Heart right ventricle (tissue), 16 donors: ENCODE data around the gene KCTD14. TPM values are rescaled to one million over a fixed set of nuclear protein-coding genes. Genes with fewer than 3 reads are reported as not detected.
"Not testable (repeated sequence)": the region's sequence is repeated elsewhere in the genome, so short reads cannot be mapped to it uniquely, and the experiment has no call there.

ENCODE experiments used
- ATAC-seq, 8 donors: fragments of 200-7000 bp; cut with Tn5 transposase; one replicate each; pipeline ENCODE4 v1.9.1; 2020; ENCODE audit warnings: mild to moderate bottlenecking in 8 of 8, moderate library complexity in 8 of 8, moderate number of reproducible peaks in 1 of 8
- DNase-seq, 2 donors: peaks; one replicate each; pipeline ENCODE4 v3.0.0-alpha.2; 2020
- H3K27ac ChIP-seq, 10 donors: fragments of 200-600 bp; sonication (generic) in 2 of 10; one replicate each; pipeline versions ENCODE4 v1.5.0 to v1.8.0; 2020 to 2022; ENCODE audit warnings: mild to moderate bottlenecking in 3 of 10
- H3K27me3 ChIP-seq, 7 donors: fragments of 200-600 bp; one replicate each; pipeline ENCODE4 v1.8.0; 2021 to 2022; ENCODE audit warnings: mild to moderate bottlenecking in 2 of 7
- H3K36me3 ChIP-seq, 9 donors: fragments of 200-600 bp; sonication (generic) in 1 of 9; one replicate each; pipeline versions ENCODE4 v1.5.0 to v1.8.0; 2020 to 2022; ENCODE audit warnings: mild to moderate bottlenecking in 2 of 9
- H3K4me1 ChIP-seq, 9 donors: fragments of 200-600 bp; sonication (generic) in 1 of 9; one replicate each; pipeline versions ENCODE4 v1.5.0 to v1.8.0; 2020 to 2022; ENCODE audit warnings: mild to moderate bottlenecking in 4 of 9
- H3K4me3 ChIP-seq, 10 donors: fragments of 200-600 bp; sonication (generic) in 2 of 10; one replicate each; pipeline versions ENCODE4 v1.5.0 to v1.8.0; 2020 to 2022; ENCODE audit warnings: mild to moderate bottlenecking in 7 of 10, moderate library complexity in 2 of 10
- H3K9me3 ChIP-seq, 11 donors: fragments of 200-600 bp in 10 of 11; sonication (generic) in 2 of 11; one replicate each; pipeline versions ENCODE4 v1.5.0 to v1.8.0; 2013 to 2022; ENCODE audit warnings: mild to moderate bottlenecking in 2 of 11, control low read depth in 1 of 11, moderate library complexity in 1 of 11
- CTCF ChIP-seq, 9 donors: fragments of 200-600 bp; sonication (generic) in 2 of 9; IDR thresholded peaks; one replicate each; pipeline versions ENCODE4 v1.5.0 to v1.8.0; 2021 to 2022; ENCODE audit warnings: antibody characterized with exemption in 9 of 9, mild to moderate bottlenecking in 5 of 9, moderate library complexity in 1 of 9
- WGBS, 2 donors: extraction: QIAGEN DNeasy Blood & Tissue Kit; methylation state at CpG; one replicate each; pipeline ENCODE4 v1.1.7; 2013; ENCODE audit warnings: inconsistent platforms in 1 of 2; 5-methylcytosine and 5-hydroxymethylcytosine counted together
- intact Hi-C, 10 donors: fragments of 100-400 bp; cut with DNase I; formaldehyde crosslinking; loops; one replicate each; pipeline versions ENCODE4 v1.11.1 to v1.14.2; 2022
- polyA plus RNA-seq, 2 donors: library from polyadenylated mRNA; stranded (reverse); fragments of 200-250 nt; gene quantifications; one replicate each; pipeline ENCODE4 v1.2.3, GENCODE V29; 2013
- total RNA-seq, 10 donors: library from RNA; stranded (reverse); fragmentation: NEBNext Ultra II Directional in 3 of 10; extraction: Animal tissue kit (Norgen Biotek cat#: 25700) in 3 of 10; gene quantifications; one replicate each; pipeline versions ENCODE4 v1.2.1 to v1.2.4, GENCODE V29; 2021 to 2023
- donor health status: Arrhythmogenic right ventricular cardiomyopathy.
- donor health status: ischemic (EF 13 %, LVEDD 7.1; RV severe dilation, severe dysfunction).
- donor health status: healthy with polysubstance abuse.
- donor health status: DM: no; HTN: yes; CAD: no.
- donor health status: DM: no; HTN: no; CAD: no.
- donor health status: ischemic (EF 25% LVEDD 6.9; RV normal size, moderate dysfunction).
- donor health status: ischemic (EF 25% LVEDD 5.7; RV mildly dilated, moderate dysfunction).
- donor health status: healthy.
- donor health status: DM: yes; HTN: yes; CAD: no.
- donor health status: Ischemic cardiomyopathy.
- donor health status: ischemic (EF 35%, LVEDD 5.7; RV mildly dilated, moderate dysfunction).
- donor health status: nonischemic (EF 11% LVEDD 7.7; RV severe dilation, severe dysfunction).
- donor health status: DM: yes; HTN: yes; CAD: no.
- donor health status: PGD.
- donor health status: ischemic (EF 29% LVEDD 5.4; RV normal size, mild dysfunction).
- donor health status: nonischemic (EF 23%, LVEDD 6.1; RV moderate dilation, normal function).

The KCTD14 gene
- total and polyA plus RNA-seq, 12 donors = 0.15 to 0.53 (median 0.21) TPM; not detected in 1

- intact Hi-C loops = loop anchor here in 5 of 10 donors (5.0 to 10.0 kb wide), 3 partner anchors 45 to 175 kb away; partner anchors contain the start of genes AAMDC (in 2 of the 5) and RSF1 (in 2 of the 5)
- Histone ChIP-seq H3K9me3 (no peaks in the 10 kb centered on the region), H3K4me1 (peaks cover 0 to 7% (median 5%) of the 10 kb centered on the region in 9 donors), H3K27me3 (peaks cover 0 to 7% (median 0%) of the 10 kb centered on the region in 7 donors), H3K27ac (no peak overlapping the region), H3K36me3 (no peaks in the 10 kb centered on the region), H3K4me3 (no peak overlapping the region)
- no peak for TF ChIP-seq CTCF (IDR thresholded peaks at IDR 0.05)
- ATAC-seq = no peak
- 97 to 100% methylated on average over 1 of the region's 1 CpG for WGBS, 2 donors
- DNase-seq = no peak
Measured at GRCh38 chr11:77999446-78000030, 23.5 kb downstream of the KCTD14 start.

- ATAC-seq (peak; percentile 98 to 99 (median 99)), DNase-seq (peak; percentile 99)
- TF ChIP-seq CTCF (IDR thresholded peaks at IDR 0.05) = no peak
- Histone ChIP-seq H3K27ac (peak within 1 kb of the TSS in 9 of 10 donors; percentile 60 to 91 (median 86)), H3K36me3 (peaks cover 0 to 18% (median 7%) of the 10 kb centered on the region in 9 donors), H3K9me3 (no peaks in the 10 kb centered on the region), H3K27me3 (no peaks in the 10 kb centered on the region), H3K4me1 (peaks cover 6 to 30% (median 21%) of the 10 kb centered on the region in 9 donors), H3K4me3 (peak within 1 kb of the TSS; percentile 52 to 79 (median 72))
- intact Hi-C loops = loop anchor here in 9 of 10 donors (1.0 to 10.0 kb wide), 7 partner anchors 50 to 174 kb away; partner anchors contain the start of genes RSF1 (in 7 of the 9) and AAMDC (in 6 of the 9)
- 0 to 1% methylated on average over 47 of the region's 47 CpGs for WGBS, 2 donors
Measured at GRCh38 chr11:77994434-77995362, 28.4 kb downstream of the KCTD14 start, which contains the start of gene INTS4. Gene INTS4 (minus strand): TSS chr11:77994668. CDS start chr11:77994643, 25 bp downstream.

GRCh38 chr11:77993902-77994301 is 29.2 kb downstream of the KCTD14 start:
- H3K36me3 ChIP-seq = peaks cover 0 to 26% (median 7%) of the 10 kb centered on the region in 9 donors
- peak overlapping the region in 8 of 10 donors; percentile 60 to 91 (median 84) for H3K27ac ChIP-seq
- no peak for TF ChIP-seq CTCF (IDR thresholded peaks at IDR 0.05)
- 5 to 6% methylated on average over 11 of the region's 11 CpGs for WGBS, 2 donors
- peaks cover 6 to 30% (median 21%) of the 10 kb centered on the region in 9 donors for H3K4me1 ChIP-seq
- no peak for ATAC-seq
- H3K9me3 ChIP-seq = no peaks in the 10 kb centered on the region
- peak overlapping the region; percentile 52 to 79 (median 72) for H3K4me3 ChIP-seq
- no peaks in the 10 kb centered on the region for H3K27me3 ChIP-seq
- no peak for DNase-seq
- intact Hi-C loops = loop anchor here in 9 of 10 donors (1.0 to 10.0 kb wide), 6 partner anchors 51 to 174 kb away; partner anchors contain the start of genes RSF1 (in 7 of the 9) and AAMDC (in 6 of the 9)

- DNase-seq = no peak
- Histone ChIP-seq H3K36me3 (peaks cover 0 to 55% (median 9%) of the 10 kb centered on the region in 9 donors), H3K9me3 (peaks cover 0 to 5% (median 0%) of the 10 kb centered on the region in 11 donors), H3K27me3 (no peaks in the 10 kb centered on the region), H3K27ac (no peak overlapping the region), H3K4me1 (peaks cover 6 to 30% (median 21%) of the 10 kb centered on the region in 9 donors), H3K4me3 (no peak overlapping the region)
- no peak for ATAC-seq
- TF ChIP-seq CTCF (IDR thresholded peaks at IDR 0.05) = no peak
- WGBS, 2 donors = 93% methylated on average over 5 of the region's 5 CpGs
- intact Hi-C loops = loop anchor here in 6 of 10 donors (5.0 to 10.0 kb wide), 3 partner anchors 54 to 169 kb away; partner anchors contain the start of genes AAMDC (in 4 of the 6) and RSF1 (in 4 of the 6)
Measured at GRCh38 chr11:77990981-77991380, 32.1 kb downstream of the KCTD14 start.

GRCh38 chr11:77986456-77986855 is 36.6 kb downstream of the KCTD14 start:
- H3K4me1 ChIP-seq, ATAC-seq, DNase-seq, intact Hi-C loops, H3K4me3 ChIP-seq, H3K9me3 ChIP-seq, H3K27ac ChIP-seq, H3K27me3 ChIP-seq: not testable (repeated sequence)
- WGBS, 2 donors = 97% methylated on average over 8 of the region's 8 CpGs
- H3K36me3 ChIP-seq = peaks cover 0 to 93% (median 9%) of the 10 kb centered on the region in 9 donors
